Neural progenitor cell (in vitro differentiated cells): ENCODE results near the gene KATNAL1. TPM values are rescaled to one million over a fixed set of nuclear protein-coding genes. Genes with fewer than 3 reads are reported as not detected.
"Not testable (repeated sequence)": the region's sequence is repeated elsewhere in the genome, so short reads cannot be mapped to it uniquely, and the experiment has no call there.

Experiments
- DNase-seq: peaks from one replicate; pipeline ENCODE4 v3.0.0-alpha.2; 2016; ENCODE audit warnings: low spot score
- H2AFZ ChIP-seq: fragments of 200-600 bp; sonication (generic); replicated peaks from 2 replicates; pipeline ENCODE4 v1.6.1; 2016; ENCODE audit warnings: antibody characterized with exemption
- H3F3A ChIP-seq: fragments of 200-600 bp; sonication (generic); 2 replicates; pipeline ENCODE4 v1.6.1; 2016; ENCODE audit warnings: antibody characterized with exemption, low read depth
- H3K27ac ChIP-seq: fragments of 200-600 bp; sonication (generic); 2 replicates; pipeline ENCODE4 v1.5.1; 2016; ENCODE audit warnings: mild to moderate bottlenecking
- H3K27me3 ChIP-seq: fragments of 200-600 bp; sonication (generic); 2 replicates; pipeline ENCODE4 v1.6.1; 2016; ENCODE audit warnings: mild to moderate bottlenecking, moderate library complexity
- H3K36me3 ChIP-seq: fragments of 200-600 bp; sonication (generic); 2 replicates; pipeline ENCODE4 v1.5.1; 2016
- H3K4me1 ChIP-seq: fragments of 200-600 bp; sonication (generic); 2 replicates; pipeline ENCODE4 v1.6.1; 2016; ENCODE audit warnings: mixed run types
- H3K4me2 ChIP-seq: fragments of 200-600 bp; sonication (generic); 2 replicates; pipeline ENCODE4 v1.6.1; 2016
- H3K4me3 ChIP-seq: fragments of 200-600 bp; sonication (generic); 2 replicates; pipeline ENCODE4 v1.5.1; 2016
- H3K79me2 ChIP-seq: fragments of 200-600 bp; sonication (generic); 2 replicates; pipeline ENCODE4 v1.6.1; 2016; ENCODE audit warnings: low read depth
- H3K9ac ChIP-seq: fragments of 200-600 bp; sonication (generic); 2 replicates; pipeline ENCODE4 v1.6.1; 2016
- H3K9me3 ChIP-seq: fragments of 200-600 bp; sonication (generic); 2 replicates; pipeline ENCODE4 v1.5.1; 2016; ENCODE audit warnings: low read depth
- H4K20me1 ChIP-seq: fragments of 200-600 bp; sonication (generic); 2 replicates; pipeline ENCODE4 v1.6.1; 2016; ENCODE audit warnings: low read depth
- H3K27ac Mint-ChIP-seq: 3 replicates; pipeline ENCODE4 v1.8.0; 2021; ENCODE audit warnings: mixed read lengths
- H3K27me3 Mint-ChIP-seq: 2 replicates; pipeline ENCODE4 v1.8.0; 2022; ENCODE audit warnings: low read depth, mild to moderate bottlenecking, inconsistent platforms, moderate library complexity, mixed read lengths; ENCODE audit not compliant: insufficient read depth
- H3K36me3 Mint-ChIP-seq: 3 replicates; pipeline ENCODE4 v1.8.0; 2021; ENCODE audit warnings: mixed read lengths
- H3K4me1 Mint-ChIP-seq: 3 replicates; pipeline ENCODE4 v1.8.0; 2021; ENCODE audit warnings: mixed read lengths
- H3K4me3 Mint-ChIP-seq: 3 replicates; pipeline ENCODE4 v1.8.0; 2021; ENCODE audit warnings: mild to moderate bottlenecking, moderate library complexity, mixed read lengths
- H3K9me3 Mint-ChIP-seq: 3 replicates; pipeline ENCODE4 v1.8.0; 2020; ENCODE audit warnings: mixed read lengths
- EZH2 ChIP-seq: fragments of 200-600 bp; sonication (generic); IDR thresholded peaks from 2 replicates; pipeline ENCODE4 v1.6.1; 2017; ENCODE audit warnings: antibody characterized with exemption, mild to moderate bottlenecking, moderate library complexity
- EZH2phosphoT487 ChIP-seq: fragments of 200-600 bp; sonication (generic); IDR thresholded peaks from 2 replicates; pipeline ENCODE4 v1.6.1; 2017; ENCODE audit warnings: antibody characterized with exemption
- total RNA-seq: library from RNA; depleted of rRNA; stranded (reverse); fragments of >200 nt; gene quantifications from 2 replicates; pipeline ENCODE4 v1.2.3, GENCODE V29; 2015; ENCODE audit warnings: low replicate concordance
- TF ChIP-seq, protein P1 (sequence below): fragments of 200-600 bp; sonication (generic); IDR thresholded peaks from 2 replicates; pipeline ENCODE4 v1.5.1; 2017; ENCODE audit warnings: antibody characterized with exemption, mild to moderate bottlenecking

The KATNAL1 gene
- total RNA-seq, 1 donor from 2014 or later = 33.6 TPM

DNA sequence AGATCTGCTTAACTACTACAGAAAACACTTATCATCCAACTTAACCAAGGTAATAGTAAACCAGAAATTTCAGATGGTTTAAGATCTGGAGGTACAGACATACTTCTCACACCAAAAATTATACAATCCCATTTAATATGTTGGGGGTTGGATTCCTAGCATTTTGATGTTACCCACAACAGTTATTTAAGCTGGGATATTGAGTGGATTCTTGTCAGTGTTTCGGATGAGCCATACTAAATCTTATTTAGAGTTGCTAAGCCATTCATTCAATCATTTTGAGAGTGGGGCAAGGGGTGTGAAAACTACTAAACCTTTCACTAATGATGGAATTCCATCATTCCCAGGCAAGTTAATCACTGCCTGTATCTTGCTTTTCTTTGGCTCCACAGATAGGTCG is 40.6 kb downstream of the KATNAL1 start:
- Mint-ChIP-seq H3K27ac (no peak overlapping the region), H3K4me1 (no peaks in the 10 kb centered on the region), H3K4me3 (no peak overlapping the region), H3K27me3 (no peaks in the 10 kb centered on the region), H3K36me3 (peaks cover 17% of the 10 kb centered on the region), H3K9me3 (peaks cover 12% of the 10 kb centered on the region)
- Histone ChIP-seq H2AFZ (no peak overlapping the region), H3F3A (no peaks in the 10 kb centered on the region), H3K27ac (no peak overlapping the region), H3K27me3 (no peaks in the 10 kb centered on the region), H3K9ac (no peak overlapping the region), H3K4me2 (no peak overlapping the region), H4K20me1 (no peaks in the 10 kb centered on the region), H3K9me3 (no peaks in the 10 kb centered on the region), H3K4me3 (no peak overlapping the region), H3K36me3 (no peaks in the 10 kb centered on the region), H3K79me2 (no peaks in the 10 kb centered on the region), H3K4me1 (no peaks in the 10 kb centered on the region)
- TF ChIP-seq, protein P1, sequence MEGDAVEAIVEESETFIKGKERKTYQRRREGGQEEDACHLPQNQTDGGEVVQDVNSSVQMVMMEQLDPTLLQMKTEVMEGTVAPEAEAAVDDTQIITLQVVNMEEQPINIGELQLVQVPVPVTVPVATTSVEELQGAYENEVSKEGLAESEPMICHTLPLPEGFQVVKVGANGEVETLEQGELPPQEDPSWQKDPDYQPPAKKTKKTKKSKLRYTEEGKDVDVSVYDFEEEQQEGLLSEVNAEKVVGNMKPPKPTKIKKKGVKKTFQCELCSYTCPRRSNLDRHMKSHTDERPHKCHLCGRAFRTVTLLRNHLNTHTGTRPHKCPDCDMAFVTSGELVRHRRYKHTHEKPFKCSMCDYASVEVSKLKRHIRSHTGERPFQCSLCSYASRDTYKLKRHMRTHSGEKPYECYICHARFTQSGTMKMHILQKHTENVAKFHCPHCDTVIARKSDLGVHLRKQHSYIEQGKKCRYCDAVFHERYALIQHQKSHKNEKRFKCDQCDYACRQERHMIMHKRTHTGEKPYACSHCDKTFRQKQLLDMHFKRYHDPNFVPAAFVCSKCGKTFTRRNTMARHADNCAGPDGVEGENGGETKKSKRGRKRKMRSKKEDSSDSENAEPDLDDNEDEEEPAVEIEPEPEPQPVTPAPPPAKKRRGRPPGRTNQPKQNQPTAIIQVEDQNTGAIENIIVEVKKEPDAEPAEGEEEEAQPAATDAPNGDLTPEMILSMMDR = no peak
- TF ChIP-seq EZH2 = no peak
- no peak for TF ChIP-seq EZH2phosphoT487
- no peak for DNase-seq

DNA sequence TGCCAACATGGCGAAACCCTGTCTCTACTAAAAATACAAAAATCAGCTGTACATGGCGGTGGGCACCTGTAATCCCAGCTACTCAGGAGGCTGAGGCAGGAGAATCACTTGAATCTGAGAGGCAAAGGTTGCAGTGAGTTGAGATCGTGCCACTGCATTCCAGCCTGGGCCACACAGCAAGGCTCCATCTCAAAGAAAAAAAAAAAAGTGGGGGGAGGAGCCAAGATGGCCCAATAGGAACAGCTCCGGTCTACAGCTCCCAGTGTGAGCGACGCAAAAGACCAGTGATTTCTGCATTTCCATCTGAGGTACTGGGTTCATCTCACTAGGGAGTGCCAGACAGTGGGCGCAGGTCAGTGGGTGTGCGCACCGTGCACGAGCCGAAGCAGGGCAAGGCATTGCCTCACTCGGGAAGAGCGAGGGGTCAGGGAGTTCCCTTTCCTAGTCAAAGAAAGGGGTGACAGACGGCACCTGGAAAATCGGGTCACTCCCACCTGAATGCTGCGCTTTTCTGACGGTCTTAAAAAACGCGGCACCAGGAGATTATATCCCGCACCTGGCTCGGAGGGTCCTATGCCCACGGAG is 48.1 kb downstream of the KATNAL1 start:
- not testable (repeated sequence) for H3K27me3 ChIP-seq
- peaks cover 13% of the 10 kb centered on the region for H3K9me3 Mint-ChIP-seq

DNA sequence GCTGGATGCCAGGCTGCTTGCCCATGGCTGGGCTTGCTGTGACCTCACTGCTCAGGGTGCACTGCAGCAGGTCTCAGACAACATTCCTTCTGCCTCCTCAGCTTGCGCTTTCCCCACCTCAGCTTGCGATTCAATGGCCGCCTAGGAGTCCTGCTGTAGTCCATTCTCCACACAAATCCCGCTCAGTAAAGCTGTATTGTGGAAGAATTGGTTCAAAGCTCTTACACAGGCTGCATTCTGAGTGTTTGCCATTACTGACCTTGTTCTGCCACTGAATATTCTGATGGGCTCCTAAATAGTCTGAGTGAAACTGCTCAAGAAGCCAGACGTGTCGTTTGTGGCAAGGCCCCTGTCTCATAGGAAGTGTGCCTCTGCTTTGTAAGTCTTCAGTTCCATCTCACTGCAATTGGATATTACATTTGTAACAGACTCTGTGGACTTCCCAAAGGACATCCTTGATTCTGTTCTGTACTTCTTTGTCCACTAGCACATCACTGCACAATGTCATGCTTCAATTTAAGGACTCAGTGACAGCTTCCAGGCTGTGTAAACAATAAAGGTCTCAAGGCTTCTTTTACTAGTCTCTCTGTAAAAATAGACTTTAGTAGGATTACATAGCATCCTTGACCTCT is 49.8 kb downstream of the KATNAL1 start:
- no peak overlapping the region for H3K9ac ChIP-seq
- peak overlapping the region; percentile 7 for H3K27ac ChIP-seq
- H2AFZ ChIP-seq = no peak overlapping the region
- no peaks in the 10 kb centered on the region for H3K36me3 ChIP-seq
- DNase-seq = peak; percentile 82
- peak overlapping the region; percentile 62 for H3K4me2 ChIP-seq
- H3K79me2 ChIP-seq = peaks cover 8% of the 10 kb centered on the region
- Mint-ChIP-seq H3K36me3 (peaks cover 10% of the 10 kb centered on the region), H3K4me1 (peaks cover 22% of the 10 kb centered on the region), H3K27me3 (no peaks in the 10 kb centered on the region), H3K4me3 (peak overlapping the region; percentile 51), H3K27ac (peak overlapping the region; percentile 96), H3K9me3 (peaks cover 11% of the 10 kb centered on the region)
- H3K4me1 ChIP-seq = peaks cover 24% of the 10 kb centered on the region
- peaks cover 17% of the 10 kb centered on the region for H4K20me1 ChIP-seq
- TF ChIP-seq EZH2 (no peak), EZH2phosphoT487 (no peak)
- TF ChIP-seq, protein P1 = no peak
- peaks cover 21% of the 10 kb centered on the region for H3F3A ChIP-seq
- no peak overlapping the region for H3K4me3 ChIP-seq
- H3K27me3 ChIP-seq = no peaks in the 10 kb centered on the region
- H3K9me3 ChIP-seq = no peaks in the 10 kb centered on the region

More for the DNA sequence above, 48.1 kb downstream of the KATNAL1 start:
- not testable (repeated sequence) for H3K27ac ChIP-seq, H3K4me3 ChIP-seq, H2AFZ ChIP-seq, DNase-seq, H3K4me2 ChIP-seq, H3K36me3 ChIP-seq, H3K9ac ChIP-seq, H3K36me3 Mint-ChIP-seq, H3K79me2 ChIP-seq, H3K27me3 Mint-ChIP-seq, H3K27ac Mint-ChIP-seq, H3K9me3 ChIP-seq, H3K4me3 Mint-ChIP-seq
- H3F3A ChIP-seq = peaks cover 21% of the 10 kb centered on the region
- H3K4me1 ChIP-seq = peaks cover 24% of the 10 kb centered on the region
- peaks cover 17% of the 10 kb centered on the region for H4K20me1 ChIP-seq
- peaks cover 22% of the 10 kb centered on the region for H3K4me1 Mint-ChIP-seq
